ENCODE data around the gene MYO1H. TPM values are rescaled to one million over a fixed set of nuclear protein-coding genes. Genes with fewer than 3 reads are reported as not detected.
A peak's percentile ranks its signal among the peaks of the same experiment; 100 is the strongest.

MYO1H gene
- total RNA-seq, 1 donor: not detected

GRCh38 chr12:109343677-109344076, 4.0 kb upstream of the MYO1H start:
- H3K4me3 ChIP-seq (ENCODE audit: low read depth, low read length): no peak overlapping the region
- TF ChIP-seq CTCF (IDR thresholded peaks at IDR 0.05; ENCODE audit: insufficient read depth, low read depth, low read length): no peak
- no peak for DNase-seq (ENCODE audit: low read depth)

GRCh38 chr12:109345428-109345827, 2.3 kb upstream of the MYO1H start:
- DNase-seq (ENCODE audit: low read depth): no peak
- no peak for TF ChIP-seq CTCF (IDR thresholded peaks at IDR 0.05; ENCODE audit: insufficient read depth, low read depth, low read length)
- H3K4me3 ChIP-seq (ENCODE audit: low read depth, low read length): no peak overlapping the region

- H3K4me3 ChIP-seq (ENCODE audit: low read depth, low read length): no peak overlapping the region
- DNase-seq (ENCODE audit: low read depth): no peak
- no peak for TF ChIP-seq CTCF (IDR thresholded peaks at IDR 0.05; ENCODE audit: insufficient read depth, low read depth, low read length)
Observed at GRCh38 chr12:109346920-109347319, 780 bp upstream of the MYO1H start.

GRCh38 chr12:109352184-109352583, 4.5 kb downstream of the MYO1H start:
- DNase-seq (ENCODE audit: low read depth): no peak
- TF ChIP-seq CTCF (IDR thresholded peaks at IDR 0.05; ENCODE audit: insufficient read depth, low read depth, low read length): no peak
- H3K4me3 ChIP-seq (ENCODE audit: low read depth, low read length): no peak overlapping the region

- TF ChIP-seq CTCF (IDR thresholded peaks at IDR 0.05; ENCODE audit: insufficient read depth, low read depth, low read length): no peak
- no peak overlapping the region for H3K4me3 ChIP-seq (ENCODE audit: low read depth, low read length)
- DNase-seq (ENCODE audit: low read depth): no peak
Observed at GRCh38 chr12:109356577-109356976, 8.9 kb downstream of the MYO1H start.

GRCh38 chr12:109357032-109357431, 9.3 kb downstream of the MYO1H start:
- DNase-seq (ENCODE audit: low read depth): no peak
- no peak for TF ChIP-seq CTCF (IDR thresholded peaks at IDR 0.05; ENCODE audit: insufficient read depth, low read depth, low read length)
- no peak overlapping the region for H3K4me3 ChIP-seq (ENCODE audit: low read depth, low read length)

GRCh38 chr12:109358154-109358869, 10.6 kb downstream of the MYO1H start:
- TF ChIP-seq CTCF (IDR thresholded peaks at IDR 0.05; ENCODE audit: insufficient read depth, low read depth, low read length): no peak
- peak overlapping the region; percentile 19 for H3K4me3 ChIP-seq (ENCODE audit: low read depth, low read length)
- DNase-seq (ENCODE audit: low read depth): peak; percentile 46
